ENCODE data around the gene FLNB. TPM values are rescaled to one million over a fixed set of nuclear protein-coding genes. Genes with fewer than 3 reads are reported as not detected.

The FLNB gene
- total and polyA plus RNA-seq, 2 of the 8 experiments (the other 6 are each of a cell fraction or from before 2014, with no cell fraction given) = 72.3 to 118 TPM

DNA sequence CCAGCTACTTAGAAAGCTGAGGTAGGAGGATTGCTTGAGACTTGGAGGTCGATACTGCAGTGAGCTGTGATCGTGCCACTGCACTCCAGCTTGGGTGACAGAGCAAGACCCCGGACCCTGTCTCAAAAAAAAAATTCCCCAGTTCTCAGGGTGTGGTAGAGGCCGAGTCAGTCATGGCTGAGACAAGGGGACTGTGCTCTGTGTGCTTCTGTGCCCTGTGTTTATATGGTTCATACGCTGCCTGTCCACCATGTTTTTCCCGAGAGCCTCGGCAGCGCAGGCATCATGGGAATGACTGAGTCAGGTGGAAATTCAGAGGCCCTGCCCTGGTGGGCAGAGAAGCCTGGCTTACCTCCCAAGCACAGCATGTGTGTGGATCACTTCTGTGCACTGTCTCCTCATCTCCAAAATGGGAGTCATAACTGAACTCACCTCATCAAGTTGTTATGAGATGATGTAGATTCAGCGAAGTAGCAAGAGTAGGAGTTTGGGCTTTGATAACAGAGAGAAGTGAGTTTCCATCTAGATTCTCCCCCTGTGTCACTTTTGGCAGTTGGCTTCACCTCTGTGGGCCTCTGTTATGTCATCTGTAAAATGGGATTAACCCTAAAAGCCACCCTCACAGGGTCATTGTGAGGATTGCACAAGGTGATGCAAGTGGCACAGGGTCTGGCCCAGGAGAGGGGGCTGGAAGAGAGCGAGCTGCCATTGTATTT, 56.9 kb downstream of the FLNB start:
- DNase-seq (ENCODE audit: low read depth in 1 of 2, low spot score in 2 of 2) = no peak
- Histone ChIP-seq H4K5ac (ENCODE audit: insufficient read length, low read depth, low read length) (no peak overlapping the region), H2BK20ac (ENCODE audit: low read length) (no peak overlapping the region), H3K23ac (ENCODE audit: insufficient read length) (no peak overlapping the region), H3K18ac (ENCODE audit: extremely low read depth, low read length) (no peak overlapping the region), H3K56ac (replicated peaks; ENCODE audit: insufficient read length, low read depth, low read length) (no peak overlapping the region), H2BK120ac (replicated peaks; ENCODE audit: low read depth, low read length) (no peak overlapping the region), H4K20me1 (replicated peaks in 1 of 2; ENCODE audit: control insufficient read depth in 1 of 2, insufficient read depth in 2 of 2, low read length in 2 of 2) (peaks cover 6 to 20% of the 10 kb centered on the region in 2 experiments), H3K9ac (replicated peaks in 1 of 4; ENCODE audit: extremely low read depth in 1 of 4, low read depth in 3 of 4, low read length in 3 of 4) (no peak overlapping the region; a peak in 4 of 7 replicates), H3K4me1 (replicated peaks in 1 of 4; ENCODE audit: control insufficient read depth in 3 of 4, insufficient read depth in 4 of 4, low read length in 3 of 4) (peaks cover 14 to 34% (median 19%) of the 10 kb centered on the region in 4 experiments), H4K91ac (replicated peaks; ENCODE audit: insufficient read length, low read length) (no peak overlapping the region), H3K14ac (ENCODE audit: insufficient read length) (no peak overlapping the region), H3K9me3 (ENCODE audit: insufficient read depth in 2 of 2, low read depth in 1 of 2, low read length in 1 of 2) (no peaks in the 10 kb centered on the region), H2BK15ac (ENCODE audit: low read length) (0 out of 2 replicates have a peak overlapping the region, but pooled peaks have one; percentile 40), H3K4ac (replicated peaks; ENCODE audit: insufficient read length, low read depth, low read length) (no peak overlapping the region), H3K79me1 (ENCODE audit: low read depth, low read length) (peaks cover 16% of the 10 kb centered on the region), H2AFZ (ENCODE audit: low read length) (no peak overlapping the region), H3K36me3 (ENCODE audit: control insufficient read depth in 2 of 4, insufficient read depth in 4 of 4, low read length in 3 of 4) (no peaks in the 10 kb centered on the region), H2BK12ac (ENCODE audit: low read depth, low read length) (peak overlapping the region; percentile 6; the same call in 1 of the 2 replicates), H3K4me3 (ENCODE audit: extremely low read depth in 1 of 4, insufficient read depth in 2 of 4, low read depth in 3 of 4, low read length in 4 of 4) (no peak overlapping the region), H4K8ac (ENCODE audit: extremely low read depth, insufficient read depth, low read length) (no peak overlapping the region), H3K27me3 (replicated peaks in 1 of 4; ENCODE audit: control insufficient read depth in 3 of 4, extremely low read depth in 1 of 4, insufficient read depth in 3 of 4, low read length in 3 of 4) (no peaks in the 10 kb centered on the region), H3K79me2 (ENCODE audit: control insufficient read depth in 1 of 2, insufficient read depth in 2 of 2, low read length in 2 of 2) (peaks cover 0 to 81% of the 10 kb centered on the region in 2 experiments; a peak in 3 of 4 replicates), H3K27ac (ENCODE audit: low read depth, low read length) (no peak overlapping the region), H3K4me2 (ENCODE audit: insufficient read depth in 1 of 2, low read depth in 2 of 2, low read length in 2 of 2) (peak overlapping the region in 1 of 2 experiments; percentile 8; a peak in 1 of 4 replicates), H2AK5ac (ENCODE audit: low read depth, low read length) (peak overlapping the region; percentile 31; the same call in 1 of the 2 replicates), H2BK5ac (ENCODE audit: low read depth, low read length) (peak overlapping the region; percentile 79; the same call in 1 of the 2 replicates), H3K23me2 (ENCODE audit: low read depth, low read length) (no peaks in the 10 kb centered on the region; the same call in 1 of the 2 replicates)
- TF ChIP-seq JUN (IDR thresholded peaks at IDR 0.05; ENCODE audit: low read depth, low read length) (no peak), BCL11A (IDR thresholded peaks at IDR 0.05; ENCODE audit: low read depth in 2 of 2, low read length in 2 of 2) (no peak), SRF (IDR thresholded peaks at IDR 0.05; ENCODE audit: low read depth, low read length) (no peak), KDM4A (IDR thresholded peaks at IDR 0.05; ENCODE audit: low read depth, low read length, severe bottlenecking) (no peak), GABPA (IDR thresholded peaks at IDR 0.05; ENCODE audit: borderline replicate concordance, insufficient read depth, low read length) (no peak), SIN3A (conservative IDR thresholded peaks at IDR 0.05 in 1 of 2, IDR thresholded peaks at IDR 0.05 in 1 of 2; ENCODE audit: low read depth in 1 of 2, low read length in 2 of 2) (no peak), KDM1A (IDR thresholded peaks at IDR 0.05; ENCODE audit: borderline replicate concordance, low read length) (0 out of 2 replicates have a peak, but pooled peaks have one; percentile 35)
- 88% methylated on average over 10 of the region's 10 CpGs; no CpG with 5 or more reads in 1 of the 2 experiments for WGBS, 2 experiments (ENCODE audit: extremely low coverage in 1 of 2, insufficient coverage in 1 of 2, insufficient read length in 1 of 2, insufficient replicate concordance in 2 of 2, low coverage in 1 of 2, low lambda C conversion rate in 2 of 2, missing lambda C conversion rate in 1 of 2)
- FAIRE-seq = no peak
- ChIA-PET POLR2A (ENCODE audit: partially characterized antibody) (interaction anchor here (0.8 kb wide), 1 partner anchor 8 kb away, joined by 3 read pairs; no protein-coding TSS in a partner anchor), CTCF (ENCODE audit: partially characterized antibody) (interaction anchor here (0.6 to 2.7 kb wide), 4 partner anchors 12 to 58 kb away, joined by 3 to 17 read pairs (median 5); no protein-coding TSS in a partner anchor)
